ENCODE results near the gene LIX1L. TPM values are rescaled to one million over a fixed set of nuclear protein-coding genes. Genes with fewer than 3 reads are reported as not detected.

Gene LIX1L
- total and polyA plus RNA-seq, 12 donors: 9.6 to 61.2 (median 39.4) TPM

DNA sequence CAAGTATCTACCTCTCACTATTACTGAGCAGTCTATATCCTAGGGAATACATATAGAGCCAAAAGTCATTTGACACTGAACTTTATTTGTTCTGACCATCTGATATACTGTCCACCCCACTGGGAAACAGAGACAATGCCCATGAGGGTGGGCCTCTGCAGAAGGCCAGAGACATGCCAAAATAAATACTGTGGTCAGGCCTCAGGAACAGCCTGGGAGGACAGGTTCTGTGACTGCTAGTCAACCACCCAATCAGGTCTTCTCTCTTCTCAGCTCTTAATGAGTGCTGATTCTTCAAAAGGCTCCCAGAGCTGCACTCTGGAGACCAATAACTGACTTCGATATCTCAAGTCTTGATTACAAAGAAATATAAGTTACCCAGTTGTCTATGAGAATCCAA is 66.7 kb downstream of the LIX1L start:
- H3K27ac ChIP-seq: peak overlapping the region in 3 of 5 donors; percentile 80 to 88 (median 86)
- peaks cover 19 to 24% of the 10 kb centered on the region in 2 donors for H3K4me1 ChIP-seq (replicated peaks in 1 of 2)
- H3K9me3 ChIP-seq (replicated peaks in 1 of 3): no peaks in the 10 kb centered on the region
- intact Hi-C loops (cut with DNase I): no loop called here
- WGBS, 4 donors: 8 to 38% (median 37%) methylated on average over 1 of the region's 1 CpG
- no peaks in the 10 kb centered on the region for H3K36me3 ChIP-seq (replicated peaks in 1 of 2)
- TF ChIP-seq POLR2A (IDR thresholded peaks at IDR 0.05) (no peak), CTCF (IDR thresholded peaks at IDR 0.05) (no peak)
- no peak for DNase-seq
- no peak overlapping the region for H3K4me3 ChIP-seq
- H3K27me3 ChIP-seq: no peaks in the 10 kb centered on the region

GRCh38 chr1:145889722-145890121 is 68.1 kb downstream of the LIX1L start:
- WGBS, 4 donors: 51 to 73% (median 65%) methylated on average over 3 of the region's 3 CpGs
- intact Hi-C loops (cut with DNase I): no loop called here

DNA sequence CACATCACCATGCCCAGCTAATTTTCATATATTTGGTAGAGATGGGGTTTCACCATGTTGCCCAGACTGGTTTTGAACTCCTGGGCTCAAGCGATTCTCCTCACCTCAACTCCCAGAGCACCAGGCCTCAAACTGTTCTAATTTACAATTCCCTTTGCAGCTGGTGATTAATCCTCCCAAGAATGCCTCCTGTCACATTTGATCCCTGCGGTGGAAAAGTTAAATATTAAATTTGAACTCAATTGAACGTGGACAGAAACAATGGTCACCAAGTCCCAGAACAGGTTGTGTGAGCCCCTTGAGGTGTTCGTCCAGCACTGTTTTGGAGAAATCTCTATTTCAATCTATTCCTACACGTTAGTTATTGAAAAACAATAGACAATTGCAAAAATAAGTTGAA is 70.2 kb downstream of the LIX1L start:
- TF ChIP-seq POLR2A (IDR thresholded peaks at IDR 0.05): no peak
- no peak for TF ChIP-seq CTCF (IDR thresholded peaks at IDR 0.05)
- H3K27ac ChIP-seq: no peak overlapping the region
- H3K4me3 ChIP-seq: no peak overlapping the region
- H3K27me3 ChIP-seq: no peaks in the 10 kb centered on the region
- H3K4me1 ChIP-seq (replicated peaks in 1 of 2): peaks cover 17 to 28% of the 10 kb centered on the region in 2 donors
- no peak for DNase-seq
- intact Hi-C loops (cut with DNase I): no loop called here
- H3K36me3 ChIP-seq (replicated peaks in 1 of 2): no peaks in the 10 kb centered on the region
- no peaks in the 10 kb centered on the region for H3K9me3 ChIP-seq (replicated peaks in 1 of 3)
- 79 to 87% (median 80%) methylated on average over 5 of the region's 5 CpGs for WGBS, 4 donors

More at GRCh38 chr1:145889722-145890121, 68.1 kb downstream of the LIX1L start:
- Histone ChIP-seq H3K36me3 (replicated peaks in 1 of 2) (no peaks in the 10 kb centered on the region), H3K4me3 (no peak overlapping the region), H3K4me1 (replicated peaks in 1 of 2) (peaks cover 22 to 34% of the 10 kb centered on the region in 2 donors), H3K27me3 (no peaks in the 10 kb centered on the region), H3K9me3 (replicated peaks in 1 of 3) (no peaks in the 10 kb centered on the region), H3K27ac (no peak overlapping the region)
- no peak for TF ChIP-seq POLR2A (IDR thresholded peaks at IDR 0.05)
- no peak for TF ChIP-seq CTCF (IDR thresholded peaks at IDR 0.05)
- DNase-seq: peak in 4 of 7 donors; percentile 37 to 70 (median 58)

GRCh38 chr1:145886816-145887215 is 71.0 kb downstream of the LIX1L start:
- H3K27ac ChIP-seq: no peak overlapping the region
- DNase-seq: no peak
- no peaks in the 10 kb centered on the region for H3K27me3 ChIP-seq
- 58 to 65% (median 61%) methylated on average over 8 of the region's 8 CpGs for WGBS, 4 donors
- no peaks in the 10 kb centered on the region for H3K9me3 ChIP-seq (replicated peaks in 1 of 3)
- H3K4me3 ChIP-seq: no peak overlapping the region
- TF ChIP-seq CTCF (IDR thresholded peaks at IDR 0.05): no peak
- no peak for TF ChIP-seq POLR2A (IDR thresholded peaks at IDR 0.05)
- peaks cover 12 to 19% of the 10 kb centered on the region in 2 donors for H3K4me1 ChIP-seq (replicated peaks in 1 of 2)
- H3K36me3 ChIP-seq (replicated peaks in 1 of 2): no peaks in the 10 kb centered on the region
- intact Hi-C loops (cut with DNase I): no loop called here
